VCaP (cell line): ENCODE results near the gene CUL3.

ENCODE experiments used
- H3K27ac ChIP-seq: fragments of 450-650 bp; 2 replicates; pipeline ENCODE4 v1.5.1; 2017
- CTCF ChIP-seq: fragments of 450-650 bp; conservative IDR thresholded peaks from 2 replicates; pipeline ENCODE4 v1.5.1; 2017; ENCODE audit warnings: mild to moderate bottlenecking, moderate library complexity

CUL3 gene

GRCh38 chr2:224556381-224556780, 28.8 kb downstream of the CUL3 start:
- H3K27ac ChIP-seq = no peak overlapping the region
- TF ChIP-seq CTCF = no peak

GRCh38 chr2:224555823-224556366, 29.3 kb downstream of the CUL3 start:
- H3K27ac ChIP-seq = no peak overlapping the region
- TF ChIP-seq CTCF = no peak

GRCh38 chr2:224552771-224553170, 32.4 kb downstream of the CUL3 start:
- H3K27ac ChIP-seq = no peak overlapping the region
- no peak for TF ChIP-seq CTCF

GRCh38 chr2:224551693-224552092, 33.5 kb downstream of the CUL3 start:
- no peak overlapping the region for H3K27ac ChIP-seq
- TF ChIP-seq CTCF = no peak

GRCh38 chr2:224546926-224547325, 38.2 kb downstream of the CUL3 start:
- H3K27ac ChIP-seq = no peak overlapping the region
- no peak for TF ChIP-seq CTCF

- no peak overlapping the region for H3K27ac ChIP-seq
Measured at GRCh38 chr2:224545884-224546644, 39.1 kb downstream of the CUL3 start.

GRCh38 chr2:224543939-224544338, 41.2 kb downstream of the CUL3 start:
- TF ChIP-seq CTCF = no peak
- H3K27ac ChIP-seq = no peak overlapping the region

More at GRCh38 chr2:224545884-224546644, 39.1 kb downstream of the CUL3 start:
- no peak for TF ChIP-seq CTCF
